Esophagus muscularis mucosa (tissue), 4 donors: Measurements from ENCODE around the gene AP3S2. TPM values are rescaled to one million over a fixed set of nuclear protein-coding genes. Genes with fewer than 3 reads are reported as not detected.
A peak's percentile ranks its signal among the peaks of the same experiment; 100 is the strongest.

Experiments used
- DNase-seq: peaks from one replicate; pipeline ENCODE4 v3.0.0-alpha.2; 2017; ENCODE audit errors: extremely low spot score
- H3K27ac ChIP-seq, 4 donors: fragments of 200-600 bp; sonication (generic); replicated peaks in 1 of 4; 1 replicate in 3 of 4; 2 replicates in 1 of 4; pipeline ENCODE4 v1.5.1; 2016 to 2019; ENCODE audit warnings: mild to moderate bottlenecking in 1 of 4
- H3K27me3 ChIP-seq, 4 donors: fragments of 200-600 bp; sonication (generic); one replicate each; pipeline versions ENCODE4 v1.5.1 to v1.6.0; 2016 to 2019
- H3K36me3 ChIP-seq, 4 donors: fragments of 200-600 bp; sonication (generic); one replicate each; pipeline ENCODE4 v1.5.1; 2016 to 2019
- H3K4me1 ChIP-seq, 4 donors: fragments of 200-600 bp; sonication (generic); one replicate each; pipeline ENCODE4 v1.5.1; 2016 to 2019
- H3K4me3 ChIP-seq, 4 donors: fragments of 200-600 bp; sonication (generic); 1 replicate in 2 of 4; 2 replicates in 2 of 4; pipeline ENCODE4 v1.5.1; 2016 to 2019; ENCODE audit warnings: mild to moderate bottlenecking in 4 of 4, moderate library complexity in 1 of 4
- H3K9me3 ChIP-seq, 4 donors: fragments of 200-600 bp; sonication (generic); 1 replicate in 3 of 4; 2 replicates in 1 of 4; pipeline ENCODE4 v1.5.1; 2016 to 2019
- CTCF ChIP-seq, 3 experiments: fragments of 200-600 bp in 2 of 3; fragments of 450-650 bp in 1 of 3; sonication (generic) in 2 of 3; IDR thresholded peaks; one replicate each; pipeline ENCODE4 v1.5.1; 2017 to 2019; ENCODE audit warnings: antibody characterized with exemption in 3 of 3, mild to moderate bottlenecking in 2 of 3, moderate library complexity in 1 of 3
- EP300 ChIP-seq: sonication (generic); formaldehyde crosslinking; IDR thresholded peaks from one replicate; pipeline ENCODE4 v1.6.1; 2017; ENCODE audit warnings: antibody characterized with exemption
- POLR2A ChIP-seq: fragments of 450-650 bp; IDR thresholded peaks from one replicate; pipeline ENCODE4 v1.6.1; 2017; ENCODE audit warnings: antibody characterized with exemption, moderate library complexity, mild to moderate bottlenecking, low read depth
- POLR2AphosphoS5 ChIP-seq, 2 donors: sonication (generic); formaldehyde crosslinking; IDR thresholded peaks; one replicate each; pipeline ENCODE4 v1.6.1; 2017; ENCODE audit warnings: antibody characterized with exemption in 2 of 2
- WGBS: methylation state at CpG from one replicate; pipeline ENCODE4 v1.1.5; 2018; 5-methylcytosine and 5-hydroxymethylcytosine counted together
- intact Hi-C: fragments of 100-400 bp; cut with DNase I; formaldehyde crosslinking; loops from one replicate; pipeline ENCODE4 v1.15.1; 2023
- total RNA-seq, 4 donors: library from RNA; depleted of rRNA; stranded (reverse); fragments of >200 nt; gene quantifications; one replicate each; pipeline versions ENCODE4 v1.1.0 to v1.2.1, GENCODE V29; 2016

Gene AP3S2
- total RNA-seq, 4 donors from 2014 or later, result 26.8 to 43.2 (median 37.3) TPM

GRCh38 chr15:89847101-89847500, 46.7 kb downstream of the AP3S2 start:
- 88% methylated on average over 2 of the region's 2 CpGs for WGBS
- no peaks in the 10 kb centered on the region for H3K9me3 ChIP-seq
- no peak overlapping the region for H3K4me3 ChIP-seq
- intact Hi-C loops, result no loop called here
- TF ChIP-seq CTCF (IDR thresholded peaks at IDR 0.05), result no peak
- no peak for TF ChIP-seq POLR2A
- TF ChIP-seq EP300, result no peak
- no peak for TF ChIP-seq POLR2AphosphoS5 (IDR thresholded peaks at IDR 0.05)
- no peaks in the 10 kb centered on the region for H3K27me3 ChIP-seq
- H3K4me1 ChIP-seq, result peaks cover 0 to 14% (median 3%) of the 10 kb centered on the region in 4 donors
- H3K36me3 ChIP-seq, result peaks cover 0 to 70% (median 37%) of the 10 kb centered on the region in 4 donors
- DNase-seq, result no peak
- no peak overlapping the region for H3K27ac ChIP-seq

DNA sequence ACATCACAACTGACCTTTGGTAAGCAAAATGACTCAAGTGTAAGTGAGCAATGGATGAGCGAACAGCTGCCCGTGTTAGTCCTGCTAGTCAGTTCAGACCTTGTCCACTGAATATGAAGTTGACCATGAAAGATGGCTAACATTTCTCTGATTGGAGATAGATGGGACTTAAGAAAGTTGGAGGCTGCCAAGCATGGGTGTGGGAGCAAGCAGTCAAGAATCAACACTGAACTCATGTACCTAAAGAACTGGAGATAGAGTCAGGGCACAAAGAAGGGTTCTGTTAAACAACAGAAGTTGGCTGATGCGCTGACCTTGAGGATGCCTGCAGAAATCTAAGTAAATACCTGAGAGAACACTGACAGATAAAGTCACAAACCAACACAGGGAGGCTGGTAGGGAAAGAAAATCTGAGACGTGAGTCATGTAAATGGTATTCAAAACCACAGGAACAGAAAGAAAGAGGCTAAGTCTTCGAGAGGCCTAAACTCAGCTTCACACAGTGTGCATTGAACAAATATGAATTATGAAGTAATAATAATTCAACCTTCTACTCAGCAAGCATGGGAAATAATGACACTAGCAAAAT, 48.4 kb downstream of the AP3S2 start:
- peaks cover 4 to 63% (median 37%) of the 10 kb centered on the region in 4 donors for H3K36me3 ChIP-seq
- no peak for DNase-seq
- H3K4me3 ChIP-seq, result no peak overlapping the region
- peak overlapping the region in 1 of 4 donors; percentile 18 for H3K27ac ChIP-seq
- TF ChIP-seq POLR2A (no peak), EP300 (no peak), POLR2AphosphoS5 (IDR thresholded peaks at IDR 0.05) (no peak), CTCF (IDR thresholded peaks at IDR 0.05) (no peak)
- H3K9me3 ChIP-seq, result no peaks in the 10 kb centered on the region
- peaks cover 0 to 14% (median 3%) of the 10 kb centered on the region in 4 donors for H3K4me1 ChIP-seq
- WGBS, result 70% methylated on average over 5 of the region's 5 CpGs
- intact Hi-C loops, result no loop called here
- no peaks in the 10 kb centered on the region for H3K27me3 ChIP-seq

- H3K36me3 ChIP-seq, result peaks cover 7 to 50% (median 33%) of the 10 kb centered on the region in 4 donors
- no peaks in the 10 kb centered on the region for H3K9me3 ChIP-seq
- WGBS, result 89% methylated on average over 1 of the region's 1 CpG
- no peak overlapping the region for H3K27ac ChIP-seq
- no peak for DNase-seq
- no peak overlapping the region for H3K4me3 ChIP-seq
- no peaks in the 10 kb centered on the region for H3K27me3 ChIP-seq
- intact Hi-C loops, result no loop called here
- TF ChIP-seq CTCF (IDR thresholded peaks at IDR 0.05), result no peak
- no peak for TF ChIP-seq EP300
- TF ChIP-seq POLR2A, result no peak
- TF ChIP-seq POLR2AphosphoS5 (IDR thresholded peaks at IDR 0.05), result no peak
- H3K4me1 ChIP-seq, result peaks cover 0 to 22% (median 10%) of the 10 kb centered on the region in 4 donors
Observed at GRCh38 chr15:89841962-89842361, 51.8 kb downstream of the AP3S2 start.

DNA sequence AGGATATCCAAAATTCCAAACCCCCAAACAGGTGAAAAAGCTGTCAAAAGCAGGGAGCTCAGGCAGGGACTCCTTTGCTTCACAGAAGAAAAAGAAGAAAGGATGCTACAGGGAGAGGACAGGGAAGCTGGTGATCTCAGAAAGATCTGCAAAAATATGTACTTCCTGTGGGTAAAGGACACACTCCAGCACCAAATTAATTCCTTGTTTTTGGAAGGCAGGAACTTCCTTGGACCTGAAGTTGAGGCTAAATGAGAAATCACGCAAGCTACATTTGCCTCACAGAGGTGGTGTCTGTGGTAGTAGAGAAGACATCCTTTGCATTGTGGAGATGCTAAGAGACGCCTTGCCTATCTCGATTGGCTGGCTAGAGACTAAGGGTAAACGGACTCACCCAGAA, 52.5 kb downstream of the AP3S2 start:
- Histone ChIP-seq H3K27ac (no peak overlapping the region), H3K4me1 (peaks cover 0 to 26% (median 14%) of the 10 kb centered on the region in 4 donors), H3K9me3 (no peaks in the 10 kb centered on the region), H3K4me3 (no peak overlapping the region), H3K36me3 (peaks cover 14 to 52% (median 34%) of the 10 kb centered on the region in 4 donors), H3K27me3 (no peaks in the 10 kb centered on the region)
- 86% methylated on average over 4 of the region's 4 CpGs for WGBS
- no peak for DNase-seq
- TF ChIP-seq EP300 (no peak), POLR2AphosphoS5 (IDR thresholded peaks at IDR 0.05) (no peak), CTCF (IDR thresholded peaks at IDR 0.05) (no peak), POLR2A (no peak)
- intact Hi-C loops, result no loop called here
